Hematopoietic multipotent progenitor cell (in vitro differentiated cells): ENCODE measurements around the gene SOX5. TPM values are rescaled to one million over a fixed set of nuclear protein-coding genes. Genes with fewer than 3 reads are reported as not detected.
"Not testable (repeated sequence)": the region's sequence is repeated elsewhere in the genome, so short reads cannot be mapped to it uniquely, and the experiment has no call there.

Source experiments
- DNase-seq, 3 donors: peaks; one replicate each; pipeline ENCODE4 v3.0.0-alpha.2; 2011 to 2015; ENCODE audit warnings: low read depth in 2 of 3, low spot score in 2 of 3
- total RNA-seq: library from RNA; depleted of rRNA; stranded (reverse); fragments of >200 nt; gene quantifications from one replicate; pipeline ENCODE4 v1.2.3, GENCODE V29; 2012

SOX5 gene
- total RNA-seq, 1 donor = 0.27 TPM

- DNase-seq = no peak
Measured at GRCh38 chr12:23763724-23764123, 185.7 kb downstream of the SOX5 start.

GRCh38 chr12:23760495-23760894, 189.0 kb downstream of the SOX5 start:
- no peak for DNase-seq

GRCh38 chr12:23758608-23759007, 190.9 kb downstream of the SOX5 start:
- no peak for DNase-seq

- DNase-seq = no peak
Measured at GRCh38 chr12:23757541-23757962, 191.9 kb downstream of the SOX5 start.

- DNase-seq = no peak
Measured at GRCh38 chr12:23756416-23756815, 193.1 kb downstream of the SOX5 start.

GRCh38 chr12:23753628-23754365, 195.7 kb downstream of the SOX5 start:
- DNase-seq = no peak

DNA sequence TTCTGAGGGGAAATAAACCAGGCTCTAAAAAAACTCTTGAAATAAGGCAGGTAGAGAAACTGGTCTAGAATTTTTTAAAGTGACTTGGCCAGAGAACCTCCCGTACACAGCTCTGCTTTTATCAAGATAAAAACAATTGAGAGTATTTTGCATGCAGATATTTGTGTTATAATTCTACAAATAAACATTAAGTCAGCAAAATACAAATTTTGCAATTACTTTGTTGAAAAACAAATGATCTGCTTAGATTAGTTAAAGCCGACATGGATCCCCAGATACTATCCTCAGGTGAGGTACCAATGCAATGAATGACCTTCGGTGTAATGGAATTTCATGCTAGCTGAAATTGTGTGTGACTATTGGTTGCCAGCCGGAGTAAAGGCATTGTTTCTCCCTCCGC, 197.2 kb downstream of the SOX5 start:
- DNase-seq = no peak

DNA sequence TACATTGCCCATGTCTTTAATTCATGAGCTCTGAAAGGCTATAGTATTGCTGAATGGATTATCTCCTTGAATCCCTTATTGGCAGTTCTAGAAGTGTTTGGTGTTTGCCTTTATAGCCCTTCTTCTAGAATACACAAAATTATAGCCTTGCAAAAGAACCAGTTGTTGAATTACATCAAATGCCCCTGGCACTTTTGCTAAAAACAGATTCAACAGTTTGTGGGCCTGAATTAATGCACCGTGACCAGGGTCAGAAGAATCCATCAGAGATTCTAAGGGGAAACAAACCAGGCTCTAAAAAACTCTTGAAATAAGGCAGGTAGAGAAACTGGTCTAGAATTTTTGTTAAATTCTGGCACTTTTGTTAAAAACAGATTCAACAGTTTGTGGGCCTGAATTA, 197.8 kb downstream of the SOX5 start:
- DNase-seq = no peak

GRCh38 chr12:23750923-23751322, 198.5 kb downstream of the SOX5 start:
- no peak for DNase-seq

- DNase-seq = no peak
Measured at GRCh38 chr12:23744696-23745095, 204.8 kb downstream of the SOX5 start.

DNA sequence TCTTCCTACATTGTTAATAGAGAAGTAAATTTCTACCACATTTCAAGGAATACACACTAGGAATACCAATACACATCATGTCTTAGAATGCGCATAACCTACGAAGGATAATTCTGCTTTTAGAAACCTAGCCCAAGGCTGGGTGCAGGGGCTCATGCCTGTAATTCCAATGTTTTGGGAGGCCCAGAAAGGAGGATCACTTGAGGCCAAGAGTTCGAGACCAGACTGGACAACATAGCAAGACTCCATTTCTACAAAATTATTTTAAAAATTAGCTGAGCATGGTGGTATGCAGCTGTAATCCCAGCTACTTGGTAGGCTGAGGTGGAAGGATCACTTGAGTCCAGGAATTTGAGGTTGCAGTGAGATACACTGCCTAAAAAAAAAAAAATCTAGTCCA, 206.9 kb downstream of the SOX5 start:
- no peak for DNase-seq

GRCh38 chr12:23731493-23731892, 218.0 kb downstream of the SOX5 start:
- DNase-seq = no peak

DNA sequence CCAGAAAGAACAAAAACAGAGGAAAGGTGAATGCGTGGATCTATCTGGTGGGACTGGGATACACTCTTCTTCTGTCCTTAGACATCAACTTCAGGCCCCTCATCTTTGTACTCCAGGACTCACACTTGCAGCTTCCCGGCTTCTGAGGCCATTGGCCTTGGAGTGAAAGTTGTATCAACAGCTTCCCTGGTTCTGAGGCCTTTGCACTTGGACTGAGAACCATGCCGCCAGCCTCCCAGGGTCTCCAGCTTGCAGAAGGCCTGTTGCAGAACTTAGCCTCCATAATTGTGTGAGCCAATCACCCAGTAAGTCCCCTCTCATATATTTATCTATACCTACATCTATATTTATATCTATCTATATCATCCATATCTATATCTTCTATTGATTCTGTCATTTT, 218.4 kb downstream of the SOX5 start:
- no peak for DNase-seq

- no peak for DNase-seq
Measured at GRCh38 chr12:23729359-23729758, 220.1 kb downstream of the SOX5 start.

- DNase-seq = no peak
Measured at GRCh38 chr12:23726646-23727045, 222.8 kb downstream of the SOX5 start.

DNA sequence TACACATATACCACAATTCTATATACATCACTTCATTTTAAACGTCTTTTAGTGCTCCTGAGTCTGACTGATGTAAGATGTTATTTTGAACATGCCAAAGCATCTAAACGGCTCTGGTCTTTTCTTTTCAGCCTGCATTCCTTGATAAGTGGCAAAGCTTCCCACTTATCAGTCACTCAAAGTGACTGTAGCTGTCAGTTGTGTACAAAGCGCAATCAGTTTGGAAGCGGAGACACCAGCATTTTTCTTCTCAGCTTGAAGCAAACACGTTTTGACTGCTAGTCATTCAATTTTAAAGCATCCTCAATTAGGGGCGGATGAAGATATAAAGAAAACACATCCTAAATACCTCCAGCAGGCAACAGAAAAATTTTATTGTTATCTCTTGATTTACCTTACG, 226.8 kb downstream of the SOX5 start:
- DNase-seq = no peak

DNA sequence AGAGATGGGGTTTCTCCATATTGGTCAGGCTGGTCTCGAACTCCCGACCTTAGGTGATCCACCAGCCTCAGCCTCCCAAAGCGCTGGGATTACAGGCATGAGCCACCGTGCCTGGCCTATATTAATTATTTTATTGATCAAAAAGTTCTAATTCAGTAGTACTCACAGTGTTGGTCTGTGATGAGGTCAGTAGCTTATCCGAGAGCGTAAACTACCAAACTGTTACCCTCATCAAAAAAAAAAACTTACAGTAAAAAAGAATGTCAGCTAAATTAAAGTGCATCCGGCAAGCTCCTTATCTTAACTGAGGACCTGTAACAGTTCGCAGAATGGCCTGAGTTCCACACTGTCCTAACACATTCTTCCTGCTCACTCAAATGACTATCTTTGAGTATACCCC, 228.2 kb downstream of the SOX5 start:
- no peak for DNase-seq

DNA sequence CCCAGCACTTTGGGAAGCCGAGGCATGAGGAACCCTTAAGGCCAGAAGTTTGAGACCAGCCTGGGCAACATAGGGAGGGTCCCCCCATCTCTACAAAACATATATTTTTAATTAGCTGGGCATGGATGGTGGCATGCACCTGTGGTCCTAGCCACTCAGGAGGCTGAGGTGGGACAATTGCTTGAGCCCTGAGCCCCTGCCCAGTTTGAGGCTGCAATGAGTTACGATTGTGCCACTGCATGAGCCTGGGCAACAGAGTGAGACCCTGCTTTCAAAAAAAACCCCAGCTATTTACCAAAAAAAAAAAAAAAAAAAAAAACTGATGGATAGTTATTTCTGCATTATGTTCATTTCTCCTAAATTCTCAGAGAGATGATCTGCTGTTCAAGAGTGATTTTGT, 230.0 kb downstream of the SOX5 start:
- DNase-seq = no peak

- DNase-seq = not testable (repeated sequence)
Measured at GRCh38 chr12:23710361-23710760, 239.1 kb downstream of the SOX5 start.

- DNase-seq = no peak
Measured at GRCh38 chr12:23708185-23708837, 241.2 kb downstream of the SOX5 start.

- DNase-seq = no peak
Measured at GRCh38 chr12:23707270-23707669, 242.2 kb downstream of the SOX5 start.
